ENCODE measurements around the gene RALA.

RALA gene

GRCh38 chr7:39670934-39671333 is 47.6 kb downstream of the RALA start:
- H4K91ac ChIP-seq (ENCODE audit: low read length): no peak overlapping the region
- H3K4me1 ChIP-seq (ENCODE audit: control insufficient read depth, insufficient read depth, low read depth, low read length): no peaks in the 10 kb centered on the region
- H2AFZ ChIP-seq (ENCODE audit: low read depth, low read length): no peak overlapping the region
- H2BK5ac ChIP-seq (ENCODE audit: low read depth, low read length, poor library complexity, severe bottlenecking): no peak overlapping the region
- no peak overlapping the region for H2BK15ac ChIP-seq (ENCODE audit: low read depth, poor library complexity, severe bottlenecking)
- H3K27ac ChIP-seq (ENCODE audit: low read length, poor library complexity, severe bottlenecking): no peak overlapping the region
- no peak overlapping the region for H3K18ac ChIP-seq (ENCODE audit: low read depth in 1 of 2, low read length in 2 of 2)
- H2BK120ac ChIP-seq (ENCODE audit: low read depth, low read length): no peak overlapping the region
- H3K4me2 ChIP-seq (ENCODE audit: low read length, poor library complexity, severe bottlenecking): no peak overlapping the region
- no peak overlapping the region for H3K23ac ChIP-seq (ENCODE audit: low read length in 2 of 2)
- no peaks in the 10 kb centered on the region for H3K27me3 ChIP-seq (ENCODE audit: control insufficient read depth in 1 of 2, insufficient read depth in 1 of 2, low read length in 2 of 2)
- WGBS: 0% methylated on average over 1 of the region's 1 CpG
- DNase-seq: no peak
- H3K4me3 ChIP-seq (ENCODE audit: insufficient read depth in 1 of 2, low read depth in 1 of 2, low read length in 2 of 2): no peak overlapping the region
- no peak overlapping the region for H2BK12ac ChIP-seq (ENCODE audit: low read length in 2 of 2)
- no peaks in the 10 kb centered on the region for H3K9me3 ChIP-seq (ENCODE audit: control insufficient read depth, low read length)
- no peak overlapping the region for H4K8ac ChIP-seq (ENCODE audit: low read length)
- H3K9ac ChIP-seq (ENCODE audit: low read length): no peak overlapping the region
- H3K14ac ChIP-seq (ENCODE audit: low read length in 2 of 2): no peak overlapping the region
- H3K4ac ChIP-seq (ENCODE audit: low read depth in 1 of 2, low read length in 2 of 2): no peak overlapping the region
- peaks cover 12% of the 10 kb centered on the region for H3K79me1 ChIP-seq (replicated peaks; ENCODE audit: low read length, poor library complexity, severe bottlenecking)
- peaks cover under 1 to 4% of the 10 kb centered on the region in 2 experiments for H3K36me3 ChIP-seq (ENCODE audit: control insufficient read depth in 1 of 2, insufficient read depth in 2 of 2, low read depth in 1 of 2, low read length in 2 of 2)
- no peak overlapping the region for H2AK5ac ChIP-seq (ENCODE audit: low read length, severe bottlenecking)

DNA sequence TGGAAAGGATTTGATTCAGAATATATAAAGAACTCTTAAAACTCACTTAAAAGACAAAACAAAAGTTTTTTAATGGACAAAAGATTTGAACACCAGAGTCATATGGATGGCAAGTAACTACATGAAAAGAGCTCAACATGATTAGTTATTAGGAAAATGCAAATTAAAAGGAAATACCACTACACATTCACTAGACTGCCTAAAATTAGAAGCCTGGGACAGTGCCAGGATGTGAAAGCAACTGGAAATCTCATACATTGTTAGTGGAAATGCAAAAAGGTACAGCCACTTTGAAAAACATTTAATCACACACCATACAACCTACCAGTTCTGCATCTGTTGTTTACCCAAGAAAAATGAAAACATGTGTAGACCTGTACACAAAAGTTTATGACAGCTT is 48.8 kb downstream of the RALA start:
- Histone ChIP-seq H3K18ac (ENCODE audit: low read depth in 1 of 2, low read length in 2 of 2) (no peak overlapping the region), H2BK12ac (ENCODE audit: low read length in 2 of 2) (no peak overlapping the region), H3K36me3 (ENCODE audit: control insufficient read depth in 1 of 2, insufficient read depth in 2 of 2, low read depth in 1 of 2, low read length in 2 of 2) (peaks cover 3 to 4% of the 10 kb centered on the region in 2 experiments), H3K4me3 (ENCODE audit: insufficient read depth in 1 of 2, low read depth in 1 of 2, low read length in 2 of 2) (no peak overlapping the region), H2AFZ (ENCODE audit: low read depth, low read length) (no peak overlapping the region), H3K9me3 (ENCODE audit: control insufficient read depth, low read length) (no peaks in the 10 kb centered on the region), H4K91ac (ENCODE audit: low read length) (no peak overlapping the region), H4K8ac (ENCODE audit: low read length) (no peak overlapping the region), H3K23ac (ENCODE audit: low read length in 2 of 2) (no peak overlapping the region), H3K4me1 (ENCODE audit: control insufficient read depth, insufficient read depth, low read depth, low read length) (no peaks in the 10 kb centered on the region), H2BK15ac (ENCODE audit: low read depth, poor library complexity, severe bottlenecking) (no peak overlapping the region), H3K27me3 (ENCODE audit: control insufficient read depth in 1 of 2, insufficient read depth in 1 of 2, low read length in 2 of 2) (no peaks in the 10 kb centered on the region), H3K4ac (ENCODE audit: low read depth in 1 of 2, low read length in 2 of 2) (no peak overlapping the region), H2BK120ac (ENCODE audit: low read depth, low read length) (no peak overlapping the region), H3K9ac (ENCODE audit: low read length) (no peak overlapping the region), H3K27ac (ENCODE audit: low read length, poor library complexity, severe bottlenecking) (no peak overlapping the region), H3K4me2 (ENCODE audit: low read length, poor library complexity, severe bottlenecking) (no peak overlapping the region), H3K14ac (ENCODE audit: low read length in 2 of 2) (no peak overlapping the region), H2BK5ac (ENCODE audit: low read depth, low read length, poor library complexity, severe bottlenecking) (no peak overlapping the region), H2AK5ac (ENCODE audit: low read length, severe bottlenecking) (no peak overlapping the region), H3K79me1 (replicated peaks; ENCODE audit: low read length, poor library complexity, severe bottlenecking) (peaks cover 13% of the 10 kb centered on the region)
- no peak for DNase-seq

- Histone ChIP-seq H2BK15ac (ENCODE audit: low read depth, poor library complexity, severe bottlenecking) (no peak overlapping the region), H3K4me2 (ENCODE audit: low read length, poor library complexity, severe bottlenecking) (no peak overlapping the region), H3K4me3 (ENCODE audit: insufficient read depth in 1 of 2, low read depth in 1 of 2, low read length in 2 of 2) (no peak overlapping the region), H3K9me3 (ENCODE audit: control insufficient read depth, low read length) (no peaks in the 10 kb centered on the region), H3K79me1 (replicated peaks; ENCODE audit: low read length, poor library complexity, severe bottlenecking) (peaks cover 11% of the 10 kb centered on the region), H2BK12ac (ENCODE audit: low read length in 2 of 2) (no peak overlapping the region), H3K36me3 (ENCODE audit: control insufficient read depth in 1 of 2, insufficient read depth in 2 of 2, low read depth in 1 of 2, low read length in 2 of 2) (peaks cover 3 to 4% of the 10 kb centered on the region in 2 experiments), H4K91ac (ENCODE audit: low read length) (no peak overlapping the region), H3K27me3 (ENCODE audit: control insufficient read depth in 1 of 2, insufficient read depth in 1 of 2, low read length in 2 of 2) (no peaks in the 10 kb centered on the region), H2AFZ (ENCODE audit: low read depth, low read length) (no peak overlapping the region), H3K18ac (ENCODE audit: low read depth in 1 of 2, low read length in 2 of 2) (no peak overlapping the region), H3K4ac (ENCODE audit: low read depth in 1 of 2, low read length in 2 of 2) (no peak overlapping the region), H2AK5ac (ENCODE audit: low read length, severe bottlenecking) (no peak overlapping the region), H2BK5ac (ENCODE audit: low read depth, low read length, poor library complexity, severe bottlenecking) (no peak overlapping the region), H3K27ac (ENCODE audit: low read length, poor library complexity, severe bottlenecking) (no peak overlapping the region), H3K23ac (ENCODE audit: low read length in 2 of 2) (no peak overlapping the region), H3K4me1 (ENCODE audit: control insufficient read depth, insufficient read depth, low read depth, low read length) (no peaks in the 10 kb centered on the region), H2BK120ac (ENCODE audit: low read depth, low read length) (no peak overlapping the region), H3K14ac (ENCODE audit: low read length in 2 of 2) (no peak overlapping the region), H3K9ac (ENCODE audit: low read length) (no peak overlapping the region), H4K8ac (ENCODE audit: low read length) (no peak overlapping the region)
- no peak for DNase-seq
- WGBS: 100% methylated on average over 2 of the region's 3 CpGs
These were observed 50.5 kb downstream of the RALA start for GRCh38 chr7:39673868-39674267.

DNA sequence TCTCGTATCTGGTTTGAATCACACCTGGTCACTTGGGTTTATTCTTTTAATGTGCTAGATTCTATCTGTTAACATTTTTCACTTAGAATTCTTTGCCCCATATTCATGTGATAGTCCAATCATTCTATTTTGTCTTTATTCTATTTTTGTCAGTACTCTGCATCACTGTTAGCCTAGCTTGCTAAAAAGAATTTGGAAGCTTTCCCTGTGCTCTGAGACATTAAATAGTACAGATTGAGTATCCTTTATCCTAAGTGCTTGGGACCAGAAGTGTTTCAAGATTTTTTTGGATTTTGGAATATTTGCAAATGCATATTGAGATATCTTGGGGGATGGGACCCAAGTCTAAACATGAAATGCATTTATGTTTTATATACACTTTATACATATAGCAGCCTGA is 51.0 kb downstream of the RALA start:
- no peak overlapping the region for H3K4ac ChIP-seq (ENCODE audit: low read depth in 1 of 2, low read length in 2 of 2)
- H3K9me3 ChIP-seq (ENCODE audit: control insufficient read depth, low read length): no peaks in the 10 kb centered on the region
- no CpG with 5 or more reads among the region's 1 CpG for WGBS
- no peak overlapping the region for H3K9ac ChIP-seq (ENCODE audit: low read length)
- H3K18ac ChIP-seq (ENCODE audit: low read depth in 1 of 2, low read length in 2 of 2): no peak overlapping the region
- no peaks in the 10 kb centered on the region for H3K27me3 ChIP-seq (ENCODE audit: control insufficient read depth in 1 of 2, insufficient read depth in 1 of 2, low read length in 2 of 2)
- H3K14ac ChIP-seq (ENCODE audit: low read length in 2 of 2): no peak overlapping the region
- no peak overlapping the region for H4K8ac ChIP-seq (ENCODE audit: low read length)
- H2BK15ac ChIP-seq (ENCODE audit: low read depth, poor library complexity, severe bottlenecking): no peak overlapping the region
- H3K4me1 ChIP-seq (ENCODE audit: control insufficient read depth, insufficient read depth, low read depth, low read length): no peaks in the 10 kb centered on the region
- no peak overlapping the region for H2BK120ac ChIP-seq (ENCODE audit: low read depth, low read length)
- no peak for DNase-seq
- no peak overlapping the region for H3K23ac ChIP-seq (ENCODE audit: low read length in 2 of 2)
- no peak overlapping the region for H3K4me3 ChIP-seq (ENCODE audit: insufficient read depth in 1 of 2, low read depth in 1 of 2, low read length in 2 of 2)
- H3K36me3 ChIP-seq (ENCODE audit: control insufficient read depth in 1 of 2, insufficient read depth in 2 of 2, low read depth in 1 of 2, low read length in 2 of 2): peaks cover 3 to 4% of the 10 kb centered on the region in 2 experiments
- H3K27ac ChIP-seq (ENCODE audit: low read length, poor library complexity, severe bottlenecking): no peak overlapping the region
- no peak overlapping the region for H2BK12ac ChIP-seq (ENCODE audit: low read length in 2 of 2)
- H3K79me1 ChIP-seq (replicated peaks; ENCODE audit: low read length, poor library complexity, severe bottlenecking): peaks cover 9% of the 10 kb centered on the region
- H4K91ac ChIP-seq (ENCODE audit: low read length): no peak overlapping the region
- H2AFZ ChIP-seq (ENCODE audit: low read depth, low read length): no peak overlapping the region
- no peak overlapping the region for H3K4me2 ChIP-seq (ENCODE audit: low read length, poor library complexity, severe bottlenecking)
- H2BK5ac ChIP-seq (ENCODE audit: low read depth, low read length, poor library complexity, severe bottlenecking): no peak overlapping the region
- no peak overlapping the region for H2AK5ac ChIP-seq (ENCODE audit: low read length, severe bottlenecking)
